Esophagus (tissue), 2 donors: ENCODE results near the gene CAGE1. TPM values are rescaled to one million over a fixed set of nuclear protein-coding genes. Genes with fewer than 3 reads are reported as not detected.
A peak's percentile ranks its signal among the peaks of the same experiment; 100 is the strongest.

Source experiments
- H3K27ac ChIP-seq, 2 donors: one replicate each; pipeline ENCODE4 v1.5.1; 2013; ENCODE audit warnings: low read depth in 2 of 2, mild to moderate bottlenecking in 2 of 2, inconsistent platforms in 1 of 2, low read length in 1 of 2, moderate library complexity in 1 of 2
- H3K27me3 ChIP-seq, 2 donors: one replicate each; pipeline ENCODE4 v1.6.1; 2013; ENCODE audit warnings: low read length in 2 of 2, control low read depth in 1 of 2, mild to moderate bottlenecking in 1 of 2; ENCODE audit not compliant: insufficient read depth in 2 of 2, control insufficient read depth in 1 of 2
- H3K36me3 ChIP-seq, 2 donors: one replicate each; pipeline ENCODE4 v1.6.1; 2013; ENCODE audit warnings: low read length in 1 of 2; ENCODE audit not compliant: control insufficient read depth in 2 of 2, insufficient read depth in 2 of 2
- H3K4me1 ChIP-seq, 2 donors: one replicate each; pipeline ENCODE4 v1.6.1; 2013; ENCODE audit warnings: low read length in 1 of 2; ENCODE audit not compliant: control insufficient read depth in 2 of 2, insufficient read depth in 2 of 2
- H3K4me3 ChIP-seq, 2 donors: one replicate each; pipeline ENCODE4 v1.5.1; 2013; ENCODE audit warnings: low read length in 2 of 2, mild to moderate bottlenecking in 2 of 2, low read depth in 1 of 2, moderate library complexity in 1 of 2
- H3K9me3 ChIP-seq, 2 donors: one replicate each; pipeline ENCODE4 v1.6.1; 2013; ENCODE audit warnings: mild to moderate bottlenecking in 2 of 2, low read depth in 1 of 2, low read length in 1 of 2, moderate library complexity in 1 of 2; ENCODE audit not compliant: control insufficient read depth in 2 of 2, insufficient read depth in 1 of 2
- WGBS, 2 donors: extraction: QIAGEN DNeasy Blood & Tissue Kit; methylation state at CpG; one replicate each; pipeline ENCODE4 v1.1.7; 2013; 5-methylcytosine and 5-hydroxymethylcytosine counted together
- polyA plus RNA-seq, 2 donors: library from polyadenylated mRNA; stranded (reverse); fragments of 200-250 nt; gene quantifications; one replicate each; pipeline ENCODE4 v1.2.3, GENCODE V29; 2013
- donor health status: healthy with polysubstance abuse.
- donor health status: Bipolar disorder and iron deficiency.

Gene CAGE1
- polyA plus RNA-seq, 2 donors: 0.02 TPM

DNA sequence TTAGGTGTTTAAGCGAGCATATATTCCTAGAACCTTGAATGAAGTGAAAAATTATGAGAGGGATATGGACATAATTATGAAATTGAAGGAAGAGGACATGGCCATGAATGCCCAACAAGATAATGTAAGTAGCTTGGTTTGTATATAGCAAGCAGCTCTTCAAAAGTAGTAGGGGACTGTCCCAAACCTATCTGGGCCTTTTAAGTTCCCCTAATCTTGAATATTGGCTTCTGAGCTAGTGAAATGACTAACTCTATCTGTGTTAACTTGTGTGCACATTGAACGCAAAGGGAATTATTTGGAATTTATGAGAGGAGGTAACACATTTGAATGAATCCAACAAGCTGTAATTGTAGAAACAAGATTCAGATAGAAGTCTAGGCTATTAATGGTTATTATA, 21.8 kb upstream of the CAGE1 start:
- H3K9me3 ChIP-seq: no peaks in the 10 kb centered on the region
- no peaks in the 10 kb centered on the region for H3K4me1 ChIP-seq
- H3K4me3 ChIP-seq: no peak overlapping the region
- H3K27ac ChIP-seq: no peak overlapping the region
- H3K27me3 ChIP-seq: no peaks in the 10 kb centered on the region
- H3K36me3 ChIP-seq: peaks cover 2 to 14% of the 10 kb centered on the region in 2 donors
- 86 to 90% methylated on average over 2 of the region's 2 CpGs for WGBS, 2 donors

DNA sequence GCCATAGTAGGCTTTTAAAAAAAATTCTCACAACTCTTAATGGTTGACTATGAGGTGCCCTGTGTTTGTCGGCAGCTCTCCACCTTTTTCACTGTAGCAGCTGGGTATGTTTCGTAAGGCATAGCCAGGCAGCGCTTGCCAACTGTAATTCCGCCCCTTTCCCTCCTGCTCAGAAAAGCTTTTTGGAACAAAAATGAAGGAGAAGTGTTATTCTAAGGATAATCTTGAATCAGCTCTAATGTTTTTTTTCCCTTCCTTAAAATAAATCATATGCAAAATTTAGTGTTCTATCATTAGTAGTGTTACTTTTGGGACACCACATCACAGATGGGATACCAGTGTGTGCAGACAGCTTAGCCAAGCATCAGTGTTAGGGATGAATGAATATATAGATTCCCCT, 21.3 kb upstream of the CAGE1 start:
- no peaks in the 10 kb centered on the region for H3K4me1 ChIP-seq
- H3K36me3 ChIP-seq: peaks cover 5 to 14% of the 10 kb centered on the region in 2 donors
- no peaks in the 10 kb centered on the region for H3K27me3 ChIP-seq
- no peak overlapping the region for H3K4me3 ChIP-seq
- H3K9me3 ChIP-seq: no peaks in the 10 kb centered on the region
- 94 to 96% methylated on average over 4 of the region's 4 CpGs for WGBS, 2 donors
- no peak overlapping the region for H3K27ac ChIP-seq

GRCh38 chr6:7409740-7410139, 20.2 kb upstream of the CAGE1 start:
- Histone ChIP-seq H3K27me3 (no peaks in the 10 kb centered on the region), H3K36me3 (peaks cover 5 to 13% of the 10 kb centered on the region in 2 donors), H3K4me3 (no peak overlapping the region), H3K9me3 (no peaks in the 10 kb centered on the region), H3K4me1 (no peaks in the 10 kb centered on the region), H3K27ac (no peak overlapping the region)
- 90 to 93% methylated on average over 6 of the region's 6 CpGs for WGBS, 2 donors

- Histone ChIP-seq H3K4me3 (no peak overlapping the region), H3K36me3 (peaks cover 2 to 7% of the 10 kb centered on the region in 2 donors), H3K9me3 (no peaks in the 10 kb centered on the region), H3K27me3 (no peaks in the 10 kb centered on the region), H3K27ac (no peak overlapping the region), H3K4me1 (no peaks in the 10 kb centered on the region)
- 92 to 93% methylated on average over 9 of the region's 9 CpGs for WGBS, 2 donors
Measured at GRCh38 chr6:7406743-7407142, 17.2 kb upstream of the CAGE1 start.

DNA sequence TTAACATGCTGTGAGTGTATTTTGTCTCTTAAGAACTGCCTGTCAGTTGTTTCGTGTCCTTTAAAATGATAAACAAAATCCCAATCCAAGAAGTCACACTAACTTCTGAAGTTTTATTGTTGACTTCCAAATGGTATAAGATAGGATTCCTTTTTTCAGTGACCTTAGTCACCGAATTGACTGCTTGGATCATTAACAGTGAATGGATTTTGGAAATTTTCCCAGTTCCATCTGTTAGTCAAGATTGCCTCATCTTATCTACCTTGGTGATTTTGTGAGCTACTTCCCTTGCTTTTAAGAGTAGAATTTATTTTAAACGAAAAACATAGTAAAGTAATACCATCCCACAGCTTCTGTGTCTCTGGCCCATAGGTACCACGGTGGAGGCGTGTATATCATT, 15.0 kb upstream of the CAGE1 start:
- Histone ChIP-seq H3K27ac (no peak overlapping the region), H3K9me3 (no peaks in the 10 kb centered on the region), H3K36me3 (peaks cover 4 to 5% of the 10 kb centered on the region in 2 donors), H3K4me1 (no peaks in the 10 kb centered on the region), H3K27me3 (no peaks in the 10 kb centered on the region), H3K4me3 (no peak overlapping the region)
- 72 to 78% methylated on average over 5 of the region's 5 CpGs for WGBS, 2 donors

DNA sequence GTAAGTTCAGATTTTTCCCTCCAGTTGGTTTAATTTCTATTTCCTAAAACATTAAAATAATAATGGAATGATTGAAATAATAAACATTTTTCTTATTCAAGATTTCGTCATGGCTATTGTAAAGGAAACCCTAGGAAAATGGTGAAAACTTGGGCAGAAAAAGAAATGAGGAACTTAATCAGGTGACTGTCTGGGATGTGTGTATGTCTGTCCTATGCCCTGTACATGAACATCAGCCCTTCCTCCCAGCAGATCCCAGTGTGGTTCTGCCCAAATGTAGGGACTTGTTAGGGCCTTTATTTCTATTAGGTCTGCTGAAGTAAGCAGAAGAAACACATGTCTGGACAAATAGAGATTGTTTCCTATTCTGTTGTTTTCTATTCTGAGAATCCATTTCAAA, 13.2 kb upstream of the CAGE1 start:
- 85 to 98% methylated on average over 1 of the region's 1 CpG for WGBS, 2 donors
- Histone ChIP-seq H3K9me3 (no peaks in the 10 kb centered on the region), H3K27ac (peak overlapping the region in 1 of 2 donors; percentile 29), H3K4me3 (no peak overlapping the region), H3K27me3 (no peaks in the 10 kb centered on the region), H3K36me3 (peaks cover 5% of the 10 kb centered on the region in 2 donors), H3K4me1 (no peaks in the 10 kb centered on the region)

GRCh38 chr6:7401075-7401474, 11.5 kb upstream of the CAGE1 start:
- WGBS, 2 donors: 81 to 83% methylated on average over 3 of the region's 3 CpGs
- no peaks in the 10 kb centered on the region for H3K9me3 ChIP-seq
- H3K27me3 ChIP-seq: no peaks in the 10 kb centered on the region
- H3K4me1 ChIP-seq: no peaks in the 10 kb centered on the region
- H3K27ac ChIP-seq: no peak overlapping the region
- no peak overlapping the region for H3K4me3 ChIP-seq
- peaks cover 4 to 5% of the 10 kb centered on the region in 2 donors for H3K36me3 ChIP-seq

DNA sequence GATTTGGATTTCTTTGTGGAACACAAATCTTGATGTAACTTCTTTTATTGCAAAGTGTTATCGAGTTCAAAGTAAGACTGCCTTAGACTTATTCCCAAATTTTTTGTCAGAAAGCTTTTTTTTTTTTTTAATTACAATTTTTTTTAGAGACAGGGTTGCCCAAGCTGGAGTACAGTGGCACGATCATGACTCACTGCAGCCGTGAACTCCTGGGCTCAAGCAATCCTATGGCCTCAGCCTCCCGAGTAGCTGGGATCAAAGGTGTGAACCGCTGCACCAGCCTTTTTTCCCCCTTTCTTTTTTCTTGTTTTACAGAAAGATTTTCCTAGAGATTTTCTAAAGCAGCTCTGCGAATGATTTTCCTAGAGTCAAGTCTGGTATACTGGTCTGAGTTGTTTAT, 2.9 kb upstream of the CAGE1 start:
- no peaks in the 10 kb centered on the region for H3K9me3 ChIP-seq
- no peak overlapping the region for H3K4me3 ChIP-seq
- H3K27me3 ChIP-seq: no peaks in the 10 kb centered on the region
- peaks cover 0 to 4% of the 10 kb centered on the region in 2 donors for H3K36me3 ChIP-seq
- WGBS, 2 donors: 73 to 79% methylated on average over 6 of the region's 6 CpGs
- H3K27ac ChIP-seq: no peak overlapping the region
- peaks cover 0 to 3% of the 10 kb centered on the region in 2 donors for H3K4me1 ChIP-seq

GRCh38 chr6:7391151-7391550, 1.6 kb upstream of the CAGE1 start:
- no peak overlapping the region for H3K27ac ChIP-seq
- H3K4me3 ChIP-seq: peak overlapping the region in 1 of 2 donors; percentile 81
- no peaks in the 10 kb centered on the region for H3K9me3 ChIP-seq
- H3K4me1 ChIP-seq: peaks cover 0 to 3% of the 10 kb centered on the region in 2 donors
- peaks cover 0 to 4% of the 10 kb centered on the region in 2 donors for H3K36me3 ChIP-seq
- 81 to 82% methylated on average over 4 of the region's 4 CpGs for WGBS, 2 donors
- H3K27me3 ChIP-seq: no peaks in the 10 kb centered on the region

DNA sequence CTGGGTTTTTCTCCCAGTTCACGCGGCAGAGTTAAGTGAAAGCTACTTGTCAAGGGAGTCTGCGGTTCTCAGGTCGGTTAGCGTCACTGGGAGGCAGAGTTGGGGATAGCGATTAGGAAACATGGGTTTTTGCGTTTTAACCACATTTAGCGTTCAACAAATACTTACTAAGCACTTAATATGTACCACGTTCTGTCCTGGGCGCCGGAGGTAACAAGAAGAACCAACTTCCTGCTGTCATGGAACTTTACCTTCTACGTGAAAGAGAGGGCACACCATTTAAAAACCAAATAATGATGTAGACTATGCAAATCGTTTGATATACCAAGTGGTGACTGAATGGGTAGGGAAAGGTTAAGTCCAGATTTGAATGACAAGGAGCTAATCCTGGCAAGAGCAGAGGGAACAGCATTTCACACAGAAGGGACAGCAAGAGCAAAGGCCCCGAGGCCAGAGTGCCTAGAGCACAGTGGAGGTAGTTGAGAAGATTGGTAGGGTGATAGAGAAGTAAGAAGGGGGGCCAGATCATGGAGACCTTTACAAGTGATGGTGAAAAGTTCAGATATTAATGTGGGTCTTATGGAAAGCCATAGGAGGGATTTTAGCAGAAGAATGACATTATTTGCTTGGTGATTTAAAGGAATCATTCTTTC, 810 bp upstream of the CAGE1 start:
- 2 to 3% methylated on average over 14 of the region's 14 CpGs for WGBS, 2 donors
- H3K36me3 ChIP-seq: peaks cover 0 to 4% of the 10 kb centered on the region in 2 donors
- H3K27me3 ChIP-seq: no peaks in the 10 kb centered on the region
- peak overlapping the region; percentile 73 to 81 for H3K4me3 ChIP-seq
- no peaks in the 10 kb centered on the region for H3K9me3 ChIP-seq
- H3K27ac ChIP-seq: peak overlapping the region; percentile 99
- H3K4me1 ChIP-seq: peaks cover 0 to 3% of the 10 kb centered on the region in 2 donors
